Activated CD4-positive, alpha-beta T cell treated with anti-CD3 and anti-CD28 coated beads, Interleukin-2, amount 50 U/mL, for 1 hour (primary cell): ENCODE data around the gene ZBTB8A.
A peak's percentile ranks its signal among the peaks of the same experiment; 100 is the strongest.
"Not testable (repeated sequence)": the region's sequence is repeated elsewhere in the genome, so short reads cannot be mapped to it uniquely, and the experiment has no call there.

ENCODE experiments used
- DNase-seq: peaks from one replicate; pipeline ENCODE4 v3.0.0-alpha.2; 2020

ZBTB8A gene

DNA sequence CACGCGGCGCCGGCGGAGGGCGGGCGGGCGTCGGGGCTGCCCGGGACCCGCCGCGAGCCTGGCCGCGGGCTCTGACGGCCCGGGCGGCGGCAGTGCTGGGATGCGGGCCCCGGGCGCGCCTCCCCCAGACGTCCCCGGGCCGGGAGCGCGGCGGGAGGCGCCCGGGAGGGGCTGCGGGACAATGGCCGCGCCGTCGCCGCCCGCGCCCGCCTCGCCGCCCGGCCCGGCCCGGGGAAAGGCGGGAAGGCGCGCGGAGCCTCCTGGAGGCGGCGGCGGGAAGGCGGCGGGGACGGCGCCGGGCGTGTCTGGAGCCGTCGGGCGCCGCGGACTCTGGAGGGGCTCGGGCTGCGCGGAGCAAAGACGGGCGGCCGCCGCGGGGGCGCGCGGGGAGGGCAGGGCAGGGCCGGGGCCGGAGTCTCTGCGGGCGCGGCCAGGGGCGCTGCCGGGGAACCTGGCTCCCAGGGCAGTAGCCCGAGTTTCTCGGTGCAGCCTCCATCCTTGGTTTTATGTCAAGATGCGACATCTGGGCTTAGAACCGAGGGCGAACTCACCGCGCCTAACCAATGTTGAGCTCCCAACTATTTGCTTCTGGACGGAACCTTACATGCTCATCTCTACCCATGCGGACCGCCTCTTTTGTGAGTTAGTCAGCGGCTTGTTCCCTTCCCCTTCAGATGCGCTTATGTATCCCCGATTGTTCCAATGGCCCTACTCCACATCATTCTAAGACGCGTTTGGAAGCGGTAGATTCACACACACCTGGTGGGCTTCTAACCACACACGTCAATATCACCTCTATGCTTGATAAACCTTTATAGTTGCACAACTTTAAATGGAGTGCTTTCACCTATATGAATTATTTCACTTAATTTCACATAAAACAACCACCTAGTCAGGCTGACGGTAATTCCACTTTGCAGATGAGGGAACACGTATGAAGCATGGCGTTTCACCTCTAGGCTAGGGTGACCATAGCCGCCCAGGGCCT, 651 bp downstream of the ZBTB8A start:
- no peak for DNase-seq

- DNase-seq, result no peak
Measured at GRCh38 chr1:32540605-32541004, 1.4 kb downstream of the ZBTB8A start.

DNA sequence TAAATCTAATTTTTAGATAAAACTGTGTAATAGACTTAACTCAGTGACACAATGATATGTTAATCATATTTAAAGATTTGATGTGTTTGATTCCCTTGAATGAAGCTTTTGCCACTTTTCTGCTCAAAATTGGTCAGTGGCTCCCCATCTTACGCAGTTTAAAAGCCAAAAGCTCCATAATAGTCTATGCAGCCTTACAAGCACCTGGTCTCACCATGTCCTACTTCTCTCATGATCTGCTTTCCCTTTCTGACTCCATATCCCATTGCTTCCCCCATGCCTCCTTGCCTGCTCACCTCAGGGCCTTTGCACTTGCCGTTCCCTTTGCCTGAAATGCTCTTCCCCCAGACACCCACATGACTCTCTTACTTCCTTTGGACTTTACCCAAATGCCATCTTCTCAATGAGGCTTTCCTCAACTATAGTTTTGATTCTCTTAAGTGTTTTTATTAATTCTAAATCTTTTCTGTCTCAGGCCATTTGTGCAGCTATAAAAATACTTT, 1.9 kb downstream of the ZBTB8A start:
- DNase-seq, result no peak

DNA sequence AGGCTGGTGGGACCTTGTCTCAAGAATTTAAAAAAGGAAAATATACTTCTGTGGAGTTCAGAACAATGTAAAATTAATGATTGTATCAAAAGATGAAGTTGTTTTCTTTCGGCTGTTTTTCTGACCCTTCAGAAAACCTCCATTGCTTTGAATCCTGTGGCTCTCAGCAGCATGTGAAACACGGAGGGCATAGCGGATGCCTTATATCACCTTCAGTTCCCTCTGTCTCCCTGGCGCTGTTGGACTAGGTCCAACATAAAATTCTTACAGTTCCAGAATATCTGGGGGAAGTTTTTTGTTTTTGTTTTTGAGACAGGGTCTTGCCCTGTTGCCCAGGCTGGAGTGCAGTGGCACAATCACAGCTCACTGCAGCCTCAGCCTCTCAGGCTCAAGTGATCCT, 7.4 kb downstream of the ZBTB8A start:
- DNase-seq, result no peak

DNA sequence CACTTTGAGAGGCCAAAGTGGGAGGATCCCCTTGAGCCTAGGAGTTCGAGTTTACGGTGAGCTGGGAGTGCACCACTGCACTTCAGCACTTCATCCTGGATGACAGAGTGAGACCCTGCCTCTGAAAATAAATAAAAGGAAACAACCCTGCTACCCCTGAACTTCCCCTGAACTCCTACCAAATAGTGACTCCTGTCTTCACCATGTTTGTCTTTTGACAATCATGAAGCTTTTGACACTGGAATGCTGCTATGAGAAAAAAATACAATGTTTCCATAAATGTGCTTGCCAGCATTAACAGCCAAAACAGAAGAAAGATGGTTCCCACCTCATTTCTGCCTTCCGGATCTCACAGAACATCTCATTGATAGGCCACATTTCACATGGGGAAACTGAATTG, 10.4 kb downstream of the ZBTB8A start:
- no peak for DNase-seq

GRCh38 chr1:32554288-32554687, 15.1 kb downstream of the ZBTB8A start:
- DNase-seq, result no peak

DNA sequence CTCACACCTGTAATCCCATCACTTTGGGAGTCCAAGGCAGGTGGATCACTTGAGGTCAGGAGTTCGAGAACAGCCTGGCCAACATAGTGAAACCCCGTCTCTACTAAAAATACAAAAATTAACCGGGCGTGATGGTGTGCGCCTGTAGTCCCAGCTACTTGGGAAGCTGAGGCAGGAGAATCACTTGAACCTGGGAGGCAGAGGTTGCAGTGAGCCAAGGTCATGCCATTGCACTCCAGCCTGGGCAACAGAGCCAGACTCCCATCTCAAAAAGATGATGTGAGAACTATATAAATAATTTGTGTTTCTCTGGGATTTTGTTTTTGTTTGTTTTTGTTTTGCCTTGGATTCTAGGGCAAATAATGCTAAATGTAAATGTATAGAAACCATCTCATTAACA, 17.8 kb downstream of the ZBTB8A start:
- DNase-seq, result not testable (repeated sequence)

DNA sequence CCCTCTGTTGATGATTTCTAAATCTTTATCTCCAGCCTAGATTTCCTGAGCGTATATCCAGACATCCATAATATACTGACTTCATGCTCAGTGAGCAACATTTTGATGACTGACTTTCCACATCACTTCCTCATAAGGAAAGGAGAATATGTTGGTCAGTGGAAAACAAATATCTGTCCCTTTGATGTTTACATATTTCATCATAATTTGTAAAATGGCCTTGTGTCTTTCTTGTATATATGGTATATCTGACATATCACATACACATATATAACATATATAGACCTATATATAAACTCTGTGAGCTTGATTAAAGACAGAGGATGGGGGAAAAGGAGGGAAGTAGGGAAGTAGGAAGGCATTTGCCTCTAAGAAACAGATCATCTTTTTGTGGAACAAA, 18.6 kb downstream of the ZBTB8A start:
- no peak for DNase-seq

DNA sequence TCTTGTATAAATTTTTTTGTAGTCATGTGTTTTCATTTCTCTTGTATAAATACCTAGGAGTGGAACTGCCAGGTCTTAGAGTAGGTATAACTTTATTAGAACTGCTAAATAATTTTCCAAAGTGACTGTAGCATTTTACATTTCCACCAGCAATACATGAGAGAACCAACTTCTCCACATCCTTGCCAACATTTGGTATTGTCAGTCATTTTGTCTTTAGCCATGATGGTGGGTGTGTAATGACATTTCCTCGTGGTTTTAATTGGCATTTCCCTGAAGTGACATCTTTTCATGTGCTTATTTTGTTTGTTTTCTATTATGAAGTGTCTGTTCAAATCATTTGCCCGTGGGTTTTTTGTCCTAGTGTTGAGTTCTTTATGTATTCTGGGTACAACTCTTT, 29.7 kb downstream of the ZBTB8A start:
- DNase-seq, result no peak

DNA sequence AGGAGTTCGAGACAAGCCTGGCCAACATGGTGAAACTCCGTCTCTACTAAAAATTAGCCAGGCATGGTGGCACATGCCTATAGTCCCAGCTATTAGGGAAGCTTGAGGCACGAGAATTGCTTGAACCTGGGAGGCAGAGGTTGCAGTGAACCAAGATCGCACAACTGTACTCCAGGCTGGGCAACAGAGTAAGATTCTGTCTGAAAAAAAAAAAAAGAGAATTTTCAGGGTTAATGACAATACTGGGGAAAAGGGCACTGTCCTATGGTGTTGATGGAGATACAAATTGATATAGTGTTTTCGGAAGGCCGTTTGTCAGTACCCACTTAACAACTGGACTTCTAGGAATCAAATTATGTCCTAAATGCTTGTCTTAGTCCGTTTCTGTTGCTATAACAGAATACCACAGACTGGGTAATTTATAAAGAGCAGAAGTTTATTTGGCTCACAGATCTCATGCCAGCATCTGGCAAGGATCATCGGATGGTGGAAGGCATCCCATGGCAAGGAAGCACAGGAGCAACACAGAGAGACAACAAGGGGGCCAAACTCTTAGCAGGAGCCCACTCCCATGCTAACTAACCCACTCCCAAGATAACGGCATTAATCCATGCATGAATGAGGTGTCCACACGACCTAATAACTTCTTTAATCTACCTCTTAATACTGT, 41.3 kb downstream of the ZBTB8A start:
- no peak for DNase-seq

GRCh38 chr1:32592943-32593342, 53.7 kb downstream of the ZBTB8A start:
- no peak for DNase-seq

DNA sequence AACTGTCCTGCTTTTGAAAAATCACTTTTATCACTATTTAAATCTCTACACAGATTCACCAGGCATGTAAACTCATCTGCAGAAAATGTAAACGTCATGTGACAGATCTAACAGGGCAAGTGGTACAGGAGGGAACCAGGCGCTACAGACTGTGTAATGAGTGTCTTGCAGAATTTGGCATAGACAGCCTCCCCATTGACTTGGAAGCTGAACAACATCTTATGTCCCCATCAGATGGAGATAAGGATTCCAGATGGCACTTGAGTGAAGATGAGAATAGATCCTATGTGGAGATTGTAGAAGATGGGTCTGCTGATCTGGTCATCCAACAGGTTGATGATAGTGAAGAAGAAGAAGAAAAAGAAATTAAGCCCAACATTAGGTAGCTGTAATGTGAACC, 60.8 kb downstream of the ZBTB8A start:
- DNase-seq, result no peak

- no peak for DNase-seq
Measured at GRCh38 chr1:32605711-32606424, 66.6 kb downstream of the ZBTB8A start.

DNA sequence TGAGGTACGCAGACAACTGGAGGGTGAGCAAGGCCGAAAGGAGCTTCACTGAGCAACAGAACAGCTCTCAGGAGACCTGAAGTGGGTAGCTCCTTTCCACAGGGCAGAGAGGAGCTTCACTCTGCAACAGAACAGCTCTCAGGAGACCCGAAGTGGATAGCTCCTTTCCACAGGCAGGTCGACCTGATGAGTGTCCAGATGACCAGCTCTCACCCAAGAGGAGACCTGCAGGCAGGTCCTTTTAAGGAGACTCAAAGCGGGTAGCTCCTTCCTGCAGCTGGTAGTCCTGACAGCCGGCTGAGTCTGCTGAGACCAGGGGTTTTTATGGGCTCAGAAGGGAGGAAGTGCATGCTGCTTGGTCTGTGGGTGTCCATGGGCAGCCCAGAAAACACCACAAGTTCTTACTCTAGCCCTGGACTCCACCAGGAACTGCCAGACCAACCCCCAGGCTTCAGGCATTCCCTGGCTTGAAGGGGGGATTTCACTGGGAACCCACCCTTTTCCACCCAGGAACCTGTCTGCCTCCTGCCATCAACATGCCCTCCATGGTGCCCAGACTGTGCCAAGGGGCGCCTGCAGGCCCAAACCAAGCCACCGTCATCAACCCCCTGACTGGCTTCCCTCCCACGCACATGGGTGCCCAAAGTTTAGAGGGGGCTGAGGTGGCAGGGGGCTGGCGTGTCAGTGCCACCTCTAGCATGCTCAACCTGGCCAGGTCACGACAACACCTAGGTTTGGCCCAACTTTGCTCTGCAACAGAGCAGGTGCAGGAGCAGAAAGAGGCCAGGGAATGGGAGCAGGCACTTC, 67.5 kb downstream of the ZBTB8A start:
- no peak for DNase-seq

- no peak for DNase-seq
Measured at GRCh38 chr1:32609180-32609579, 70.0 kb downstream of the ZBTB8A start.

- no peak for DNase-seq
Measured at GRCh38 chr1:32611859-32612188, 72.6 kb downstream of the ZBTB8A start.

GRCh38 chr1:32612189-32612881, 73.1 kb downstream of the ZBTB8A start:
- DNase-seq, result peak; percentile 24

DNA sequence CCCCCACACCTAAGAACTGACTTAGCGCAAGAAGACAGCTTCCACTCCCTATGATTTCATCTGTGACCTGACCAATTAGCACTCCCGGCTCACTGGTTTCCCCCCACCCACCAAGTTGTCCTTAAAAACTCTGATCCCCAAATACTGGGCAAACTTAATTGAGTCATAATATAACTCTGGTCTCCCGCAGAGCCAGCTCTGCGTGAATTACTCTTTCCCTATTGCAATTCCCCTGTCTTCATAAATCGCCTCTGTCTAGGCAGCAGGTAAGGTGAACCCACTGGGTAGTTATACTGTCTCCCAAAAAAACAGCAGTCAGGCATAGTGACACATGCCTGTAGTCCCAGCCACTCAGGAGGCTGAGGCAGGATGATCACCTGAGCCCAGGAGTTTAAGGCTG, 74.2 kb downstream of the ZBTB8A start:
- no peak for DNase-seq

DNA sequence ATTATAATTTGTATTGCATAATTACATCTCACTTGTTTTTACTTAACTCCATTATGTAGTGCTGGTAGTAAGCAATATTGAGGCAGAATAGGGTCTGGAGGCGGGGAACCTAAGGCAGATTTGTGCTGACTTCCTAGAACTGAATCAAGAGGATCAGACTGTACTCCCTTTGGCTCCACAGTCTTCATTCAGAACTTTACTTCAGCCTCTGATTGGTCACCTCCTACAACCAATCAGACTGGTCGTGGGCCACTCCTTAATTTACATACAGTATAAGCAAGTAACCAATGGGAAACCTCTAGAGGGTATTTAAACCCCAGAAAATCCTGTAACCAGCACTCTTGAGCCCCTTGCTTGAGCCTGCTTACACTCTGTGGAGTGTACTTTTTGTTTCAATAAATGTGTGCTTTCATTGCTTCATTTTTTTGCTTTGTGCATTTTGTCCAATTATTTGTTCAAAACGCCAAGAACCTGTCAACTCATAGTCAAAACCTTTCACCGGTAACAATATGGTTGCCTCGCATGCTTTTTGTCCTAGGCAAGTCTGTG, 79.5 kb downstream of the ZBTB8A start:
- DNase-seq, result no peak

DNA sequence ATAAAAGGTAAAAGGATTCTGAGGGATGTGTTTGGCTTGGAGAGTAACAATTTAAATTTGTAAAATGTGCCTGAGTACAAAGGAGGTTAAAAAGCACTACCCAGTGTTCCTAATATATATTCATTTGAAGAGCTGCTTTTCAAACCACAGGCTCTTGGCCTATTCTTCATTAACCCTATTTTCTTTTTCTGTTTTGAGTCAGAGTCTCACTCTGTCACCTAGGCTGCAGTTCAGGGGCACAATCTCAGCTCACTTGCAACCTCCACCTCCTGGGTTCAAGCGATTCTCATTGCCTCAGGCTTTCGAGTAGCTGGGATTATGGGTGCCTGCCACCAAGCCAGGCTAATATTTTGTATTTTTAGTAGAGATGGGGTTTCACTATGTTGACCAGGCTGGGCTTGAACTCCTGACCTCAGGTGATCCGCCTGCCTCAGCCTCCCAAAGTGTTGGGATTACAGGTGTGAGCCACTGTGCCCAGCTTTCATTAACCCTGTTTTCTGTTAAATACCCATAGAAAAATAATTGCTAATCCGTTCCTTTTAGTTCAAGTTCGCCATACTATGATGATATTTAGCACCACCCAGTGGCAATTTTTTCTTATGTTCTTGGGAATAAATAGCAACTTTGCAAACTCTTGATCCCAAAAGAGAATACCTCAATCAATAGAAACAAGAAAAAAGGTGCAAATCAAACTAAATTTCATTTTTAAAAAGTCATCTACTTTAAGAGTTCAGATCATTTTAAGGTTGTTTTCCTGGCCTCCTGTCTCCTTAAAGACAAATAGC, 80.7 kb downstream of the ZBTB8A start:
- no peak for DNase-seq

GRCh38 chr1:32622205-32622604, 83.0 kb downstream of the ZBTB8A start:
- no peak for DNase-seq
